Measurements from ENCODE around the gene SF3B3.
"Not testable (repeated sequence)": the region's sequence is repeated elsewhere in the genome, so short reads cannot be mapped to it uniquely, and the experiment has no call there.

Gene SF3B3

GRCh38 chr16:70588565-70588964 lies 64.9 kb downstream of the SF3B3 start:
- no peak overlapping the region for H3K4me3 ChIP-seq (ENCODE audit: low read depth, low read length)
- no peak for TF ChIP-seq CTCF (IDR thresholded peaks at IDR 0.05; ENCODE audit: control insufficient read depth, extremely low read depth, insufficient read depth)
- no peak for DNase-seq (ENCODE audit: low read depth)

- H3K4me3 ChIP-seq (ENCODE audit: low read depth, low read length); DNase-seq (ENCODE audit: low read depth): not testable (repeated sequence)
These were observed 65.8 kb downstream of the SF3B3 start for GRCh38 chr16:70589416-70589815.

GRCh38 chr16:70589998-70590471 lies 66.4 kb downstream of the SF3B3 start:
- H3K4me3 ChIP-seq (ENCODE audit: low read depth, low read length): no peak overlapping the region
- DNase-seq (ENCODE audit: low read depth): no peak
- TF ChIP-seq CTCF (IDR thresholded peaks at IDR 0.05; ENCODE audit: control insufficient read depth, extremely low read depth, insufficient read depth): no peak

- no peak overlapping the region for H3K4me3 ChIP-seq (ENCODE audit: low read depth, low read length)
- no peak for DNase-seq (ENCODE audit: low read depth)
- no peak for TF ChIP-seq CTCF (IDR thresholded peaks at IDR 0.05; ENCODE audit: control insufficient read depth, extremely low read depth, insufficient read depth)
These were observed 67.3 kb downstream of the SF3B3 start for GRCh38 chr16:70590722-70591415.

GRCh38 chr16:70591615-70592014 lies 68.0 kb downstream of the SF3B3 start:
- TF ChIP-seq CTCF (IDR thresholded peaks at IDR 0.05; ENCODE audit: control insufficient read depth, extremely low read depth, insufficient read depth): no peak
- DNase-seq (ENCODE audit: low read depth): no peak
- no peak overlapping the region for H3K4me3 ChIP-seq (ENCODE audit: low read depth, low read length)

GRCh38 chr16:70592106-70592571 lies 68.5 kb downstream of the SF3B3 start:
- TF ChIP-seq CTCF (IDR thresholded peaks at IDR 0.05; ENCODE audit: control insufficient read depth, extremely low read depth, insufficient read depth): no peak
- no peak for DNase-seq (ENCODE audit: low read depth)

GRCh38 chr16:70593544-70593943 lies 69.9 kb downstream of the SF3B3 start:
- no peak for TF ChIP-seq CTCF (IDR thresholded peaks at IDR 0.05; ENCODE audit: control insufficient read depth, extremely low read depth, insufficient read depth)
- no peak for DNase-seq (ENCODE audit: low read depth)
- H3K4me3 ChIP-seq (ENCODE audit: low read depth, low read length): no peak overlapping the region

More at GRCh38 chr16:70592106-70592571, 68.5 kb downstream of the SF3B3 start:
- no peak overlapping the region for H3K4me3 ChIP-seq (ENCODE audit: low read depth, low read length)

Measured in LNCaP clone FGC (cell line).